Skeletal muscle tissue (tissue), 4 donors: Measurements from ENCODE around the gene RBMS1. TPM values are rescaled to one million over a fixed set of nuclear protein-coding genes. Genes with fewer than 3 reads are reported as not detected.

Experiments used
- H3K27ac ChIP-seq: one replicate; pipeline ENCODE4 v1.7.0; 2013; ENCODE audit warnings: mild to moderate bottlenecking, low read depth, low read length, inconsistent platforms
- H3K27me3 ChIP-seq, 3 donors: one replicate each; pipeline ENCODE4 v1.7.0; 2013; ENCODE audit warnings: low read length in 3 of 3; ENCODE audit not compliant: control insufficient read depth in 3 of 3, insufficient read depth in 3 of 3
- H3K36me3 ChIP-seq, 3 donors: one replicate each; pipeline ENCODE4 v1.7.0; 2013; ENCODE audit warnings: low read length in 3 of 3; ENCODE audit not compliant: control insufficient read depth in 3 of 3, insufficient read depth in 3 of 3
- H3K4me1 ChIP-seq, 3 donors: one replicate each; pipeline ENCODE4 v1.7.0; 2013; ENCODE audit warnings: low read length in 3 of 3, mild to moderate bottlenecking in 3 of 3; ENCODE audit not compliant: control insufficient read depth in 3 of 3, insufficient read depth in 3 of 3
- H3K4me3 ChIP-seq, 3 donors: one replicate each; pipeline ENCODE4 v1.7.0; 2013; ENCODE audit warnings: low read length in 3 of 3
- H3K9ac ChIP-seq, 3 donors: one replicate each; pipeline ENCODE4 v1.7.0; 2013; ENCODE audit warnings: low read length in 3 of 3, mild to moderate bottlenecking in 3 of 3, moderate library complexity in 2 of 3, low read depth in 1 of 3
- H3K9me3 ChIP-seq, 3 donors: one replicate each; pipeline ENCODE4 v1.7.0; 2013; ENCODE audit warnings: low read length in 3 of 3; ENCODE audit not compliant: control insufficient read depth in 3 of 3
- total RNA-seq: library from RNA; depleted of rRNA; stranded (reverse); fragments of >200 nt; gene quantifications from one replicate; pipeline ENCODE4 v1.2.3, GENCODE V29; 2014
- donor health status: Osteomylitis.

Gene RBMS1
- total RNA-seq, 1 donor from 2014 or later = 48.0 TPM

GRCh38 chr2:160517731-160518130 lies 24.1 kb upstream of the RBMS1 start:
- Histone ChIP-seq H3K27me3 (no peaks in the 10 kb centered on the region), H3K4me3 (no peak overlapping the region), H3K9me3 (no peaks in the 10 kb centered on the region), H3K9ac (no peak overlapping the region), H3K27ac (no peak overlapping the region), H3K4me1 (no peaks in the 10 kb centered on the region), H3K36me3 (no peaks in the 10 kb centered on the region)

GRCh38 chr2:160516547-160517365 lies 23.1 kb upstream of the RBMS1 start:
- Histone ChIP-seq H3K9ac (no peak overlapping the region), H3K27me3 (no peaks in the 10 kb centered on the region), H3K4me3 (no peak overlapping the region), H3K36me3 (no peaks in the 10 kb centered on the region), H3K27ac (no peak overlapping the region), H3K4me1 (no peaks in the 10 kb centered on the region), H3K9me3 (no peaks in the 10 kb centered on the region)

- H3K27me3 ChIP-seq = no peaks in the 10 kb centered on the region
- no peaks in the 10 kb centered on the region for H3K9me3 ChIP-seq
- no peak overlapping the region for H3K4me3 ChIP-seq
- H3K9ac ChIP-seq = no peak overlapping the region
- H3K27ac ChIP-seq = no peak overlapping the region
- no peaks in the 10 kb centered on the region for H3K36me3 ChIP-seq
- H3K4me1 ChIP-seq = no peaks in the 10 kb centered on the region
Measured at GRCh38 chr2:160515120-160515519, 21.5 kb upstream of the RBMS1 start.

GRCh38 chr2:160513120-160513519 lies 19.5 kb upstream of the RBMS1 start:
- Histone ChIP-seq H3K27ac (no peak overlapping the region), H3K27me3 (no peaks in the 10 kb centered on the region)

GRCh38 chr2:160512491-160512890 lies 18.9 kb upstream of the RBMS1 start:
- Histone ChIP-seq H3K27ac (no peak overlapping the region), H3K27me3 (no peaks in the 10 kb centered on the region), H3K9ac (no peak overlapping the region), H3K36me3 (no peaks in the 10 kb centered on the region), H3K4me1 (no peaks in the 10 kb centered on the region), H3K4me3 (no peak overlapping the region), H3K9me3 (no peaks in the 10 kb centered on the region)

More at GRCh38 chr2:160513120-160513519, 19.5 kb upstream of the RBMS1 start:
- Histone ChIP-seq H3K9me3 (no peaks in the 10 kb centered on the region), H3K36me3 (no peaks in the 10 kb centered on the region), H3K9ac (no peak overlapping the region), H3K4me3 (no peak overlapping the region), H3K4me1 (no peaks in the 10 kb centered on the region)

- Histone ChIP-seq H3K27ac (no peak overlapping the region), H3K27me3 (no peaks in the 10 kb centered on the region)
Measured at GRCh38 chr2:160510617-160511016, 17.0 kb upstream of the RBMS1 start.

GRCh38 chr2:160509016-160509415 lies 15.4 kb upstream of the RBMS1 start:
- Histone ChIP-seq H3K27me3 (no peaks in the 10 kb centered on the region), H3K4me1 (peaks cover 0 to 3% (median 3%) of the 10 kb centered on the region in 3 donors), H3K27ac (no peak overlapping the region), H3K9ac (no peak overlapping the region), H3K4me3 (no peak overlapping the region), H3K9me3 (no peaks in the 10 kb centered on the region), H3K36me3 (no peaks in the 10 kb centered on the region)

More at GRCh38 chr2:160510617-160511016, 17.0 kb upstream of the RBMS1 start:
- H3K4me3 ChIP-seq = no peak overlapping the region
- H3K9ac ChIP-seq = no peak overlapping the region
- H3K9me3 ChIP-seq = no peaks in the 10 kb centered on the region
- no peaks in the 10 kb centered on the region for H3K36me3 ChIP-seq
- H3K4me1 ChIP-seq = no peaks in the 10 kb centered on the region

- Histone ChIP-seq H3K27me3 (no peaks in the 10 kb centered on the region), H3K36me3 (no peaks in the 10 kb centered on the region), H3K4me3 (no peak overlapping the region), H3K4me1 (peaks cover 0 to 3% (median 3%) of the 10 kb centered on the region in 3 donors), H3K9me3 (no peaks in the 10 kb centered on the region), H3K9ac (no peak overlapping the region), H3K27ac (no peak overlapping the region)
Measured at GRCh38 chr2:160507464-160507863, 13.9 kb upstream of the RBMS1 start.

- no peak overlapping the region for H3K4me3 ChIP-seq
- peaks cover 0 to 3% (median 3%) of the 10 kb centered on the region in 3 donors for H3K4me1 ChIP-seq
- H3K27ac ChIP-seq = no peak overlapping the region
- no peaks in the 10 kb centered on the region for H3K27me3 ChIP-seq
- H3K9ac ChIP-seq = no peak overlapping the region
- no peaks in the 10 kb centered on the region for H3K36me3 ChIP-seq
- H3K9me3 ChIP-seq = no peaks in the 10 kb centered on the region
Measured at GRCh38 chr2:160507046-160507407, 13.4 kb upstream of the RBMS1 start.

- H3K9me3 ChIP-seq = no peaks in the 10 kb centered on the region
- H3K27ac ChIP-seq = no peak overlapping the region
- peaks cover 0 to 3% (median 3%) of the 10 kb centered on the region in 3 donors for H3K4me1 ChIP-seq
- no peak overlapping the region for H3K4me3 ChIP-seq
- no peaks in the 10 kb centered on the region for H3K36me3 ChIP-seq
- H3K27me3 ChIP-seq = no peaks in the 10 kb centered on the region
- H3K9ac ChIP-seq = no peak overlapping the region
Measured at GRCh38 chr2:160506371-160507045, 12.9 kb upstream of the RBMS1 start.
